NCI-H187 treated with DMSO at 0.1 percent for 48 hours (cell line): ENCODE data around the gene SLC9A4.

Experiments used
- DNase-seq: peaks from one replicate; lab custom pipeline; 2025; lab: John Stamatoyannopoulos, UW

SLC9A4 gene

GRCh38 chr2:102502576-102502975, 29.6 kb downstream of the SLC9A4 start:
- DNase-seq, result no peak

GRCh38 chr2:102504833-102505232, 31.8 kb downstream of the SLC9A4 start:
- DNase-seq, result no peak

- DNase-seq, result no peak
Observed at GRCh38 chr2:102505290-102505689, 32.3 kb downstream of the SLC9A4 start.

- no peak for DNase-seq
Observed at GRCh38 chr2:102506743-102507142, 33.7 kb downstream of the SLC9A4 start.

GRCh38 chr2:102508863-102509262, 35.8 kb downstream of the SLC9A4 start:
- no peak for DNase-seq

- no peak for DNase-seq
Observed at GRCh38 chr2:102509749-102510148, 36.7 kb downstream of the SLC9A4 start.

- DNase-seq, result no peak
Observed at GRCh38 chr2:102510791-102511575, 38.0 kb downstream of the SLC9A4 start.

- no peak for DNase-seq
Observed at GRCh38 chr2:102512161-102512560, 39.1 kb downstream of the SLC9A4 start.

- no peak for DNase-seq
Observed at GRCh38 chr2:102513355-102513939, 40.4 kb downstream of the SLC9A4 start.

GRCh38 chr2:102514061-102514785, 41.2 kb downstream of the SLC9A4 start:
- no peak for DNase-seq

GRCh38 chr2:102515851-102516250, 42.8 kb downstream of the SLC9A4 start:
- DNase-seq, result no peak

- no peak for DNase-seq
Observed at GRCh38 chr2:102518170-102518569, 45.1 kb downstream of the SLC9A4 start.

GRCh38 chr2:102520009-102520408, 47.0 kb downstream of the SLC9A4 start:
- no peak for DNase-seq

GRCh38 chr2:102520801-102521200, 47.8 kb downstream of the SLC9A4 start:
- DNase-seq, result no peak

GRCh38 chr2:102522162-102522561, 49.1 kb downstream of the SLC9A4 start:
- no peak for DNase-seq

- DNase-seq, result no peak
Observed at GRCh38 chr2:102522890-102523289, 49.9 kb downstream of the SLC9A4 start.

GRCh38 chr2:102523651-102524050, 50.6 kb downstream of the SLC9A4 start:
- no peak for DNase-seq

GRCh38 chr2:102527086-102527485, 54.1 kb downstream of the SLC9A4 start:
- DNase-seq, result no peak

- no peak for DNase-seq
Observed at GRCh38 chr2:102538491-102538890, 65.5 kb downstream of the SLC9A4 start.

- DNase-seq, result no peak
Observed at GRCh38 chr2:102540882-102541281, 67.9 kb downstream of the SLC9A4 start.

GRCh38 chr2:102544182-102544581, 71.2 kb downstream of the SLC9A4 start:
- no peak for DNase-seq

- DNase-seq, result no peak
Observed at GRCh38 chr2:102547462-102547861, 74.4 kb downstream of the SLC9A4 start.

- DNase-seq, result no peak
Observed at GRCh38 chr2:102549027-102549426, 76.0 kb downstream of the SLC9A4 start.
